Measurements from ENCODE around the gene REEP3.

Gene REEP3

GRCh38 chr10:63582690-63583089, 61.5 kb downstream of the REEP3 start:
- no peaks in the 10 kb centered on the region for H4K20me1 ChIP-seq (ENCODE audit: insufficient read depth)
- no peak overlapping the region for H3K4me2 ChIP-seq
- no peak for TF ChIP-seq CTCF (conservative IDR thresholded peaks at IDR 0.05; ENCODE audit: low read depth, low read length)
- no peak overlapping the region for H3K4me3 ChIP-seq (IDR thresholded peaks at IDR 0.05; ENCODE audit: insufficient read depth, low read depth, low read length)
- H3K79me2 ChIP-seq (ENCODE audit: insufficient read depth, low read depth), result no peaks in the 10 kb centered on the region
- H3K27ac ChIP-seq, result no peak overlapping the region
- no peaks in the 10 kb centered on the region for H3K36me3 ChIP-seq (ENCODE audit: insufficient read depth)
- H3K4me1 ChIP-seq (ENCODE audit: low read depth, poor library complexity, severe bottlenecking), result peaks cover 14% of the 10 kb centered on the region
- no peaks in the 10 kb centered on the region for H3K27me3 ChIP-seq (ENCODE audit: insufficient read depth, low read depth)
- no peak overlapping the region for H2AFZ ChIP-seq (ENCODE audit: low read depth)
- H3K9ac ChIP-seq, result no peak overlapping the region

GRCh38 chr10:63583397-63583796, 62.2 kb downstream of the REEP3 start:
- H3K4me1 ChIP-seq (ENCODE audit: low read depth, poor library complexity, severe bottlenecking), result peaks cover 14% of the 10 kb centered on the region
- no peak overlapping the region for H3K27ac ChIP-seq
- H2AFZ ChIP-seq (ENCODE audit: low read depth), result no peak overlapping the region
- no peaks in the 10 kb centered on the region for H3K27me3 ChIP-seq (ENCODE audit: insufficient read depth, low read depth)
- no peak overlapping the region for H3K9ac ChIP-seq
- no peak overlapping the region for H3K4me3 ChIP-seq (IDR thresholded peaks at IDR 0.05; ENCODE audit: insufficient read depth, low read depth, low read length)
- no peaks in the 10 kb centered on the region for H3K36me3 ChIP-seq (ENCODE audit: insufficient read depth)
- no peak for TF ChIP-seq CTCF (conservative IDR thresholded peaks at IDR 0.05; ENCODE audit: low read depth, low read length)
- no peaks in the 10 kb centered on the region for H4K20me1 ChIP-seq (ENCODE audit: insufficient read depth)
- H3K79me2 ChIP-seq (ENCODE audit: insufficient read depth, low read depth), result no peaks in the 10 kb centered on the region
- no peak overlapping the region for H3K4me2 ChIP-seq

GRCh38 chr10:63583909-63584724, 62.9 kb downstream of the REEP3 start:
- Histone ChIP-seq H3K4me3 (IDR thresholded peaks at IDR 0.05; ENCODE audit: insufficient read depth, low read depth, low read length) (no peak overlapping the region), H3K4me2 (no peak overlapping the region), H3K79me2 (ENCODE audit: insufficient read depth, low read depth) (no peaks in the 10 kb centered on the region), H3K27ac (no peak overlapping the region), H3K9ac (no peak overlapping the region), H3K36me3 (ENCODE audit: insufficient read depth) (no peaks in the 10 kb centered on the region), H3K4me1 (ENCODE audit: low read depth, poor library complexity, severe bottlenecking) (peaks cover 14% of the 10 kb centered on the region), H2AFZ (ENCODE audit: low read depth) (no peak overlapping the region), H4K20me1 (ENCODE audit: insufficient read depth) (no peaks in the 10 kb centered on the region), H3K27me3 (ENCODE audit: insufficient read depth, low read depth) (no peaks in the 10 kb centered on the region)
- TF ChIP-seq CTCF (conservative IDR thresholded peaks at IDR 0.05; ENCODE audit: low read depth, low read length), result no peak

- Histone ChIP-seq H3K27me3 (ENCODE audit: insufficient read depth, low read depth) (no peaks in the 10 kb centered on the region), H3K36me3 (ENCODE audit: insufficient read depth) (no peaks in the 10 kb centered on the region), H2AFZ (ENCODE audit: low read depth) (no peak overlapping the region), H3K27ac (no peak overlapping the region), H3K4me2 (no peak overlapping the region), H3K4me3 (IDR thresholded peaks at IDR 0.05; ENCODE audit: insufficient read depth, low read depth, low read length) (no peak overlapping the region), H3K79me2 (ENCODE audit: insufficient read depth, low read depth) (no peaks in the 10 kb centered on the region), H3K4me1 (ENCODE audit: low read depth, poor library complexity, severe bottlenecking) (peaks cover 14% of the 10 kb centered on the region), H4K20me1 (ENCODE audit: insufficient read depth) (no peaks in the 10 kb centered on the region), H3K9ac (no peak overlapping the region)
- TF ChIP-seq CTCF (conservative IDR thresholded peaks at IDR 0.05; ENCODE audit: low read depth, low read length), result no peak
Measured at GRCh38 chr10:63584725-63585035, 63.5 kb downstream of the REEP3 start.

Measured in KMS-11 (cell line).